GM12892 (cell line): ENCODE data around the gene PLA2G7.

Source experiments
- POLR2A ChIP-seq: IDR thresholded peaks from 2 replicates; pipeline ENCODE4 v1.6.1; 2011; ENCODE audit warnings: low read depth, low read length, control low read depth
- POLR2AphosphoS5 ChIP-seq: IDR thresholded peaks from 2 replicates; pipeline ENCODE4 v1.6.1; 2011; ENCODE audit warnings: low read depth, low read length, control low read depth

GRCh38 chr6:46749731-46750130, 14.6 kb upstream of the PLA2G7 start:
- TF ChIP-seq POLR2A (no peak), POLR2AphosphoS5 (no peak)
